SK-N-MC (cell line): ENCODE data around the gene PDF.

Experiments used
- EZH2 ChIP-seq: fragments of 200-600 bp; sonication (generic); IDR thresholded peaks from one replicate; pipeline ENCODE4 v1.6.1; 2017; ENCODE audit warnings: antibody characterized with exemption
- FOXP2 ChIP-seq: optimal IDR thresholded peaks from 2 replicates; pipeline ENCODE3; 2011; ENCODE audit warnings: mild to moderate bottlenecking, moderate library complexity; ENCODE audit not compliant: insufficient read depth; ENCODE audit errors: extremely low read length, control extremely low read depth
- POLR2AphosphoS5 ChIP-seq: IDR thresholded peaks from 2 replicates; pipeline ENCODE4 v1.6.1; 2012; ENCODE audit warnings: mild to moderate bottlenecking, low read depth, low read length, borderline replicate concordance

DNA sequence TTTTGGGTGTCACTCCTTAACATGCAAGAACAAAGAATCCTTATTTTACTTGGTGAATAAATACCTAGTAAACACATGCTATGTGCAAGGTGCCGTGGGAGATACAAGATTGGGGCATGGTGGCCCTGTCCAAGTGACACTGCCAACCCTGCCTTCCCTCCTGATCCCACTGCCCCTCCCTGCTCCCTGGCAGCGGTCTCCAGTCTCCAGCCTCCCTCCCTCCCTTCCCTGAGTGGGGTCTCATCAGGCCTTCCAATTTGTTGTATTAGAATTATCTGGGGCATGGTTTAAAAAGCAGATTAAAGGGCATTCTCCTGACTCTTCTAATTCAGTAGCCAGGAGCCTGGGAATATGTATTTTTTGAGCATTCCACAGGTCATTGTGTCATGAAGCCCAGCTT, 33.7 kb upstream of the PDF start:
- no peak for TF ChIP-seq EZH2
- no peak for TF ChIP-seq FOXP2
- TF ChIP-seq POLR2AphosphoS5: no peak
